Non-pigmented ciliary epithelial cell (primary cell): ENCODE measurements around the gene TNS1.

Experiments used
- DNase-seq: peaks from one replicate; pipeline ENCODE4 v3.0.0-alpha.2; 2010; ENCODE audit warnings: low read depth

Gene TNS1

DNA sequence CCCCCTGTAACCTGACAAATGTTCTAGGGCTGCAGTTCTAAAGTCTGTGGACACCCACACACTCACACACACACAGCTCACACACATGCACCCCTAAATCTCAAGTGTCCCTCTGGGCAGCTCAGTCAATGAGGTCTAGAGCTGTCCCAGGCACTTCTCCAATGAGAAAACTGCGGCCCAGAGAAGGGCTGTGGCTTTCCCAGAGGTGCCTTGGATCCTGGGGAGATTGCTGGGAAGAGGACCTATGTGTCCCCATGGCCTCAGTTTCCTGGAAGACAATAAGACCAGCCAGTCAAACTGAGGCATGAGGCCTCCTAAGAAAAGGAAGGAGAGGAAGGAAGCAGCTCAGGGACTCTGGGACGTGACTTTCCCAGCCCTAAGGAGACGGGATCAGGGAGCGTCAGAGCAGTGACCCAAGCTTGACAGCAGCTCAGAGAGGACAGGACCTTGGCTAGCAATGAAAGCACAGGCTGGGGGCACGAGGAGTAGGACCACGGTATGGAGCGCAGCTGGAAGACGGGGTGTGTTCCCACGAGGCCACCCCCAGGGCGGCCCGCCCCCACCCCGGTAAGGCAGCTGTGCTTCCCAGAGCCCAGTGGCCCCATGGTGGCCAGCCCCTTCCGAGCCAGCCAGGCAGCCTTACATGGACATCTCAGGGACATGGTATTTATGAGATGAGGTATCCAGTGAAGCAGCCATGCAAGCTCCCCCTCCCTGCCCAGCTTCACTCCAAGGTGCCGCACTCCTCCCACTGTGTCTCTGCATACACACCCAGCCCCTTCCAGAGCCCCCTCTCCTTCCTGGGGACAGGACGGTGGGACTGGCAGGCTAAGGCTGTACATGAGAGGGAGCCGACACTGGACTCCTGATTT is 46.0 kb downstream of the TNS1 start:
- no peak for DNase-seq

DNA sequence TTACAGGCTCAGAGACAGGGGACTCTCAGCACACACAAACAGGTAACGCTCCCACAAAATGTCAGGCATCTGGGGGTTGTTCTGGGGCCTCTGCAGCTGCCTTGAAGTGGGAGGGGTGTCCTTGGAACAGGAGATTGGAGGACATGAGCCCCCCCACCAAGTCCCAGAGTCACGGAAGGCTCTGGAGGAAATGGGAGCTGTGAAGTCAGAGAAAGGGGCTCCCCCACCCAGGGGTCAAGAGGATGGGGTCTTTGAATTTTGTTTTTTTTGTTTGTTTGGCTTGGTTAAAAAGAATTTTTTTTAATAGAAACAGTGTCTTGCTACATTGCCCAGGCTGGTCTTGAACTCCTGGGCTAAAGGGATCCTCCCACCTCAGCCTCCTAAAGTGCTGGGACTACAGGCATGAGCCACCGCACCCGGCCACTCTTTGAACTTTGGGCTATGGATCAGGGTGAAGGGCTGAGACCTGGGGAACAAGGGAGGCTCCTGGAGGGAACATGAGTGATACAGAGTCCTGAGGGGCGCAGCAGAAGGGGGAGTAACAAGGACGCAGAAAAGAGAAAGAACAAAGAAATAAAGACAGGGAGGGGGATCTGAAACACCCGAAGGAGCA is 46.8 kb downstream of the TNS1 start:
- no peak for DNase-seq

DNA sequence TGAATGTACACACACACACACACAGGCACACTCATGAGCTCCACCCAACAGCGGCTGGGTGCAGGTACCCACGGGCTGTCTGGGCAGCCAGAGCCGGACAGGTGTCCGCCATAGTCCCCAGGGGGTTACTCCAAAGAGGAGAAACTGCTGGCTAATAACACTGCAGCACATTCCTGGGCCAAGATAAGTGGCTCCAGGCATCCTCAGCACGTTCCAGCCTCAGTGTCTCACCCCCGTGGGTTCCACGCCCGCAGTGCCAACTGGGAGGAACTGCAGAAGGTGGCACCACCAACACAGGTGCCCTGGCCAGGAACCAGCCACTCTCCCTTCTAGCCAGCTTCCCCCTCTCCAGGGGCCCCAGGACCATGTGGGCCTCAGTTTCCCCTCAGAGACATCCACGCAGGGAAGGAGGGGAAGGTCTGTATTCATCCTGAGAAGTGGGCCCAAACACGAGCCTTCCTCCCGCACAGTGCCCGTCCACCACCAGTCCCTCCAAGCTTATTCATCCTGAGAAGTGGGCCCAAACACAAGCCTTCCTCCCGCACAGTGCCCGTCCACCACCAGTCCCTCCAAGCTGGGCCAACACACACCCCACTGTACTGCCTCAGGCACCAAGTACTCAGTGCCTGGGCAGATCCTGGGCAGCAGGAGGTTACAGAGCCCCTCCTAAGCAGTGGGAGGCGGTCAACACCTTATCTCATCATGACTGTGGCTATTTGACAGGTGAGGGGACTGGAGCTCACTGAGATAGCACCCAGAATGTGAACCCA is 47.6 kb downstream of the TNS1 start:
- DNase-seq, result no peak

DNA sequence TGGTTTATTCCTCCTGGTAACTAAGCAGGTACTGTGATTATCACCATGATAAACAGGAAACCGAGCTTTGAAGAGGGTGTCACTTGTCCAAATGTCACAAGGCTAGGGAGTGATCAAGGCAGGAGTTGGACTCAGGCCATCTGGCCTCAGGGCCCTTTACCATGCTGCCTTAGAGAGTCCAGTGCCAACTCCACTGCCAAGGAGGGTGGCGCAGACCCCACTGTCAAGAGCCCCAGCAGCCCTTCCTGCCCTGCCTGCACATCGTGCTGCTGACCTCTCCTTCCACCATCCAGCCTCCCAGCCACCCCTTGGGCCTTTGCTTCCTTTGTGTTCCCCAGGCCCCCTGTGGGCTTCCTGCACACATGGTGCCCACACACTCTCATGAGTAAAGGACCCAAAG is 48.3 kb downstream of the TNS1 start:
- DNase-seq, result no peak

DNA sequence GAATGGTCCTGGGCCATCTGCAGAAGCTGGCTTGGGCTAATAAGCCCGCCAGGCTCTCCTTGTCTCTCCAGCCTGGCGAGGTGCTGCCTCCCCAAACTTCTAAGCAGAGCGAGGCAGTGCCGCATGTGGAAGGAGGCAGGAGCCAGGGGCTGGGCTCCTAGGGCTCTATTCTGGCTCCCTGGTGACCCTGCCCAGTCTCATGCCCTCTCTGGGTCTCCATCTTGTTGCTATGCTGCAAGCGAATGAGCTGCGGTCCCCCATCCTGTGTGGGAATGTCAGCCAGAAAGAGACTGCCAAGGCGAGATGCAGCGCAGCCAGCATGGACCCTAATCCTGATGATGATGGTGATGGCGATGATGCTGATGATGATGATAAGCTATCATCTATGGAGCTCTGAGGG is 48.7 kb downstream of the TNS1 start:
- DNase-seq, result no peak

DNA sequence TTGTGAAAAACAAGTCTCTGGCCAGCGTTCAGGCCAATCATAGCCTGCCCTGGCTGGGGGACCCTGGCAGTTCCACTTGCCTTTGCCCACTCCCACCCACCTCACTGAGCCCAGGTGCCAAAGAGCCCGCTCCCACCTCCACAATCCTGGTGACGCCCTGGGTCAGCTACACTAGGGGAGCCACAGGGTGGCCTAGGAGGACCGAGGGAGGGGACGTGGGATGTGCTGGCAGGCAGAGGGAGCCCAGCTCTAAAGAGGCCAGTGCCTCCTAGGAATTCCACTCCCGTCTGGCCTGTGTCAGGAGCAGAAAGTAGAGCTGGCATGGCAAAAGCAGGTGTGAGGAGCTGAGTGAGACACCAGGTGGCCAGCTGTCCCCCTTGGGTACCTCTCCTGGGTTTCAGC is 49.3 kb downstream of the TNS1 start:
- DNase-seq, result no peak

DNA sequence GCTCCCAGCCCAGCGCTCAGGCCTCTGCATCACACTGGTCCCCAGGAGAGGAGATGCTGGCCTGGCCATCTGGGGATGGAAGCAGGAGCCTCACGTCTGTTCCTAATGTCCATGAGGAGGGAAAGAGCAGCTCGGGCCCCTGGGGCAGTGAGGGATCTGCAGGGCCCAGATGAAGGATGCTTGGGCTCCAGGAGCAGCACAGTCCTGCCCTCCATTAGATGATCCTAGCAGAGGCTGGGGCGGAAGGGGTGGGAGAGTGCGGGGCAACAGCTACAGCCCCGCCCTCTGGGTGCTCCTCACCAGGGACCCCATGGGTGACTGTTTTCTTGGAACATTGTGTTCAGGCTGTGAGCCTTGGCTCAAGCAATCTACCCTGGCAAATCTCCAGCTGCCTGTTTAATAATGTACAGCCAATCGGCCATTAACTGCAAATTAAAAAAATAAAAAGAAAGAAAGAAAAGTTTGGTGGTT is 49.7 kb downstream of the TNS1 start:
- no peak for DNase-seq

DNA sequence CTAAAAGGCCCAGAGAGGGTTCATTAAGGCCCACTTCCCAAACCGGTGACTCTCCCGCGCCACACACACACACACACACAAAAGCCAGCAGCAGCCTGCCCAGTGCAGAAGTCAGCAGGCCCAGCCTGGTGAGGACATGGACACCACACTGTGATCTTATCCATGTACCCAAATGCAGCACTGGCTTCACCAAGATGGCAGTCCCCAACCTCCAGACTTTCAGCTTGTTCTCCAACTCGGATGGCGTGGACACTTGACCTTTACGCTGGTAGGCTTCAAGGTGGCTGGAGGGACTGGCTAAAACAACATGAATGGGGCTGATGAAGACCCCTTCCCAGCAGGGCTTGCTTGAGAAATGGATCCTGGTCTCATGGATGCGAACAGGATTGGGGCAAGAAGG is 50.4 kb downstream of the TNS1 start:
- no peak for DNase-seq

DNA sequence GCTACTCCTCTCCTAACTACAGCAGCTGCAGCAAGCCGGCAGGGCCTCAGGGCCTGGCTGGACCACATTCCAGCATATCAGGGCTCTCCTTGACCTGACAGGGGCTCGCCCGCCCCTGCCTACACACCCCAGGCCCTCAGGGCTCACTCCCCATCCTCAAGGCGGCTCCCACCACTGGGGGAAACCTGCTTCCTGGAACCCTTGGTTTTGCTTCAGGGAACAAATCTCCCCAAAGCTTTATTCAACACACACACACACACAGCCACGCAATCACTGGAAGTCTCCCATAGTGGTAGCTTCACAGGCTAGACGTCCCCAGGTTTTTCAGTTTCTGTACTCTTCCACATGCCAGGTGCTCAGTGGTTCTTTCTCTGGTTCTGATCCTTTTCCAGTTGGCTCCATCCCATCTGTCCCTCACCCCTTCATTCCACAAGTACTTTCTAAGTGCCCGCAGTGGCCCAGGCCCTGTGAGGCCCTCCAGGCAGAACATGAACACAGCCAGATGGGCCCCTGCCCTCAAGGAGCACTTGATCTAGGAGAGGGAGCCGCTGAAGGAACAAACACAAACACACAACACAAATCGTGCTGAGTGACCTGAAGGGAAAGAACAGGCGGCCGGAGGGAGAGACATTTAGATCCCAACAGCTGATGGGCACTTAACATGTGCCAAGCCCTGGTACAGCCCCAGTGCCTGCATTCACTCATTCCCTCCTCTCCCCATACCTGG is 51.1 kb downstream of the TNS1 start:
- DNase-seq, result no peak

DNA sequence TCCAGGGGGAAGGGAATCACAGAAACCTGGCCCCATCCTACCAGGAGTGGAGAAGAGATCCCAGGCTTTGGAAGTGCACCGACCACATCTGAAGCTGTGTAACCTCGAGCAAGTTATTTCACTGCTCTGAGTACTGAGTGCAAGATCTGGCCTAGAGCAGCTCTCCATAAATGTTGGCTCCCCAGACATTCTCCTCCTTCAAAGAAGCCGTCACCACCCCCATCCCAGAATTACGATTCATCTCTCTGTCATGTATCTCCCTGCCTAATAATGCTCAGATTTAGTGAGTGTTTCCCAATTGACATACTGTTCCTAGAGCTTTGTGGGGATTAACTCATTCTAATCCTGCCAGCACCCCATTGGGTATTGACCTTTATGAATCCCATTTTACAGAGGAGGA is 51.7 kb downstream of the TNS1 start:
- DNase-seq, result no peak

DNA sequence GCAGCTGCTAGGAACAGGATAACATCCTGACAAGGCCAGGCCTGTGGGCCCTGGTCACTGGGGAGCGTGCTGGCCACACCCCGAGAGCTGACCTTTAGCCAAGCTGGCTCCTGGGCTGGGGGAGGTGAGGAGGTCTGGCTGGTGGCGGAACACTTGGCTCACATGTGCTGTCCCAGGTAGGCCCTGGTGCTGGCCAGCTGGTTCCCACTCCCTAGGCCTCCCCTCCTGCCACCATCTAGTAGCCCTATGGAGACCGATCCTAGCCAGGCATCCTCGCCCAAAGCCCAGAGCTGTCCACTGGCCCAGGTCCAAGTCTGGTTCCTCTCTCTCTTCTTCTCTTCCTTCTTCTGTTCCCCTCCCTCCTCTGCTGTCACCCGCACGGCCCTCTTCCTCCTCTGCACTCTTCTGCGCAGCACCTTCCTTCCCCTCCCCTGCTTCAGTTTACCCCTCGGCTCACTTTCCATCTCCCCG is 52.4 kb downstream of the TNS1 start:
- no peak for DNase-seq

DNA sequence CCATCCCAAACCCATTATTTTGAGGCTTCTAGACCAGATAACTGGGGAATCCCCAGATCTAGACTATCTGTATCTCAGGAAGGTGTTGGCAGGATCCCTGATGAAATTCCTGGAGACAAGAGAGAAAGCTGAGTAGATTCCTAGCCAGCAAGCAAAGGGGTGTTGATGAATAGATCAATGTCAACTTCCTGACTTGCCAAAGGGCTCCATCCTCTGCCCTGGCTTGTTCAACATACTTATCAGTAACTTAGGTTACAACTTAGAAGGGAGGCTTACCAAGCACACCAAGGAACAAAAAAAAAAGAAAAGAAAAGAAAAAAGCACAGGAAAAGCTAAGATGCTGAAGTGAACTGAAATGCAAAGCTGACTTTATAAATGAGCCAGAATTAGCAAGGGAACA is 53.3 kb downstream of the TNS1 start:
- no peak for DNase-seq

DNA sequence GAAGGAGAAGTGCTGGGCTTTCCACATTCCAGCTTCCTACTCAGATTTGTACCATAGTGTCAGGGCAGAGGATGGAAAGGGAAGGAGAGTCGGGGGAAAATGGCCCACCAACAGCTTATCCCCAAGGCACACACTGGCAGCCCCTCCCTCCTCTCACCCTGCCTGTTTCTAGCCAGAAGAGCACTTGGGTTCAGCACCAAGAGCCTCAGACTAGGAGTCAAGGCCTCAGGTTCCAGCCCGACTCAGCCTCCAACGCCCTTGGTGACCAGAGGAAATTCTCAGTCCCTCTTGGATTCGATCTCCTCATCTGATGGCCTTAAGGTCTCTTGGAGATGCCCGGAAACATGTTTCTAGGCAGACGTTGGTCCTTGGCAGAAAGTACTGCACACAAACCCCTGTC is 53.9 kb downstream of the TNS1 start:
- no peak for DNase-seq

DNA sequence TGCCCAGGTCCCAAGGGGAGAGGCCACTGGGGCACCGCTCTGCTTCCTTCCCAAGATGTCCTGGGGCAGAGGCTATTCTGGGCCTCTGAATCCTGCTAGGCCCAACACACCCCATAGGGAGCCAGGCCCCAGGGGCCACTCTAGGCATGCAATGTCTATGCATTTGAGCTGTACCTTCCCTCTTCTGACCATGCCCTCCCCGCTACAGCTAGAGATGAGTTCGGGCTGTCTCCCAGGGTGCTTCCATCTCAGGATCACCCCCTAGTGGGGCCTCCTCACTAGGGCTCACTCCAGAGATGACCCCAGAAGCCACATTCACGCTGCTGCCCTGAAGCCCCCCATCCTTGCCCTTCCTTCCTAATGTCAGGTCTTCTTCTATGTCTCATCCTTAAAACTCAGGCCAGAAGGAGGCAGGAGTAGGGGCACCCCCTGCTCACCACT is 54.4 kb downstream of the TNS1 start:
- no peak for DNase-seq

DNA sequence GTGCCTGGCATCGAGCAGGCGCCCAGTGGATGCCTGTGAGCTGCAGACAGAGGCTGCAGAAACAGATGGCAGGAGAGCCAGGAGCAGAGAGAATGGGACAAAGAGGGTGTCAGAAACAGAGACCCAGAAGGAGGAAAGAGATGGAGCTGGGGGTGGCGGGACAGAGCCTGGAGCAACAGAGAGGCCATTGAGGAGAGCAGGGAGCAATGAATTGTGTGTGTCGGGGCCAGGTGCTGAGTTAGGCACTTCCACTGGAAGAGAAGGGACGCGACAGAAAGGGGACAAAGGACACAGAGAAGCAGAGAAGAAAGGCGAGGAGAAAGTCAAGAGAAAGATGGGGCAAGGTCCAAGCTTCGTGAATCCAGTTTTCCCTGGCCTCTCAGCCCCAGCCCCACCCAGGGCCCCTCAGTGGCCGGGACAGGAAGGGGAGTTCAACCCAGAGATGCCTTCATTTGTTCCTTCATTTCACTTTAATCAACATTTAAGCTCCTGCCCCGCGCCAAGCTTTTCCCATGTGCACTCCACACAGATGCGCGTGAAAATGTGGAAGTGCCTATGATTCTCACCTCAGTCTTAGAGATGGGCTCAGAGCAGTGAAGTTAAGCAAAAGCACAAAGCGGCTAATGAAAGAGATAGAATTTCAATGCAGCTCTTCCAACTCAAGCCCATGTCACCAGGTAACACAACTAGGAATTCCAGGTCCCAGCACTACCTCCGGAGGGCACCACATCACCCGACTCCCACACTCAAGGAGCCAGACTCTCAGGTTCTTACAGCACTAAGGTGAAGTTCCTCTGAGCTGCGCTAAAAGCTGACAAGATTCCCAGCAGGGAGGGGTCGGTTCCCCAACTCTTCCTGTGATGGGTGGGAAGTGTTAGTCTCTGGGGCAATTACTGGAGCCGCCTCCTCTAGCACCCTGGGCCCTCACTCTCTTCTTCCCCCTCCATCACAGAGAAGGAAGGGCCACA is 55.1 kb downstream of the TNS1 start:
- no peak for DNase-seq

DNA sequence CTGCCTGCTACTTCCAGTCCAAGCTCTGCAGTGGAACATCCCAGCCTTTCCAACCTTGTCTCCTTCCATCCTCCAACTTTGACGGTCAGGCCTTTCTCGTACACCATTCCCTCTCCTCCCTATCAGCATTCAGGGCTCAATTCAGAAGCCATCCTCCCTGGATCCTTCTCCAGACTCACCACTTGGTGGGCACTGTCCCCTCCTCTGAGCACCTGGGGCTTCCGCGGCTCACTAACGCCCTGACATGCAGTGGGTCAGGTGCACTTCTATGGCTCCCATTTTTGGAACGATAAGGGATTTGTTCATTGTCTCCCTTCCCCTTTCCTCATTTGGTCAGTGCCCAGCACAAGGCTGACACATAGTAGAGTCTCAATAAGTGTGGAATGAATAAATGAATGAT is 56.7 kb downstream of the TNS1 start:
- DNase-seq, result no peak

DNA sequence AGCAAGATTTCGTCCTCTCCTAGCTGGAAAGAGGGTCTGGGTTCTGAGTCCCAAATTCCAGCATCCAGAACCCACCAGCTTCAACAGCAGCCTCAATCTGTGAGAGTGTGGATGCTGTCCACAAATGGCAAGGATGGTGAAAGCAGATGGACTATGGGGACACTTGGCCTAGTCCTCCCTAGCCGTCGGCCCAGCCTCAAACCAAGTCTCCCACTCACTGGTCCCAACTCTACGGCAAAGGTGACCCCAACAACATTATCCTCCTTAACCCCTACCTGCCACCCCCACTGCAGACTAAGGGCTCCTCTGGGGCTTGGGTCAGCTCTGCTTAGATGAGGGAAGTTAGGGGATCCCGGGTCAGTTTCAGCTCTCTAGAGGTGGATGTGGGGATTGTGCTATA is 57.3 kb downstream of the TNS1 start:
- DNase-seq, result no peak

DNA sequence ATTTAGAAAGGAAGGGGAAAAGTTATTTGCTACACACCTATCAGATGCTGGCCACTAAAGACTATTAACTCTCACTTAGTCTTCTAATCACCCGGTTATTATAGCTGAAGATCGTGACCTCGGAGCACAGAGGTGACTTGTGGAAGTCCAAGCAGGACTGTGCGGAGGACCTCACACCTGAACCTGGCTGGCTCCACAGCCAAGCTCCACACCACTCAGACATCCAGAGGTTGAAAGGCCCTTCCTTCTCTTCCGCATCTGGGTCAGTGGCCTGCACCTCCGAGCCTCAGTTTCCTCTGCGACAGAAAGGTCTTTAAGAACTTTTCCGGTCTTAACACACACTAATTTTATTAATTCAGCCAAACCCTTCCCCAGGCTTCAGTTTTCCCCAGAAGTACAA is 57.9 kb downstream of the TNS1 start:
- DNase-seq, result no peak

DNA sequence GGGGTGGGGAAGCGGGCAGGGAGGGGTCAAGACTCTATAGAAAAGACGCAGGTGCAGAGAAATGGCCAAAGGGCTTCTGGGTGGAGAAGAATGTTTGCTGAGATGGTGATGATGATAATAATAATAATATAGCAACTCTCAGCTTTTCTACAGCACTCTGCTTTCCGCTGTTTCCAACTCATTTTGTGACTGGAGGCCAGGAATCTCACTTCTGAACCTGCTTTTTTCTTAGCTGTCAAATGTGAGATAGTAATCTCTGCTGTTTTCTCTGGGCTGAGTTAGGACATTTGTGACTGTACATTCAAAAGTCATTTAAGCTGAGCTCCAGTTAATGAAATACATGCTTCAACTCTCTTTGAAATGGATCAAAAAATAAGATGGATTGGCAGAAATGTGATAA is 58.4 kb downstream of the TNS1 start:
- DNase-seq, result no peak

DNA sequence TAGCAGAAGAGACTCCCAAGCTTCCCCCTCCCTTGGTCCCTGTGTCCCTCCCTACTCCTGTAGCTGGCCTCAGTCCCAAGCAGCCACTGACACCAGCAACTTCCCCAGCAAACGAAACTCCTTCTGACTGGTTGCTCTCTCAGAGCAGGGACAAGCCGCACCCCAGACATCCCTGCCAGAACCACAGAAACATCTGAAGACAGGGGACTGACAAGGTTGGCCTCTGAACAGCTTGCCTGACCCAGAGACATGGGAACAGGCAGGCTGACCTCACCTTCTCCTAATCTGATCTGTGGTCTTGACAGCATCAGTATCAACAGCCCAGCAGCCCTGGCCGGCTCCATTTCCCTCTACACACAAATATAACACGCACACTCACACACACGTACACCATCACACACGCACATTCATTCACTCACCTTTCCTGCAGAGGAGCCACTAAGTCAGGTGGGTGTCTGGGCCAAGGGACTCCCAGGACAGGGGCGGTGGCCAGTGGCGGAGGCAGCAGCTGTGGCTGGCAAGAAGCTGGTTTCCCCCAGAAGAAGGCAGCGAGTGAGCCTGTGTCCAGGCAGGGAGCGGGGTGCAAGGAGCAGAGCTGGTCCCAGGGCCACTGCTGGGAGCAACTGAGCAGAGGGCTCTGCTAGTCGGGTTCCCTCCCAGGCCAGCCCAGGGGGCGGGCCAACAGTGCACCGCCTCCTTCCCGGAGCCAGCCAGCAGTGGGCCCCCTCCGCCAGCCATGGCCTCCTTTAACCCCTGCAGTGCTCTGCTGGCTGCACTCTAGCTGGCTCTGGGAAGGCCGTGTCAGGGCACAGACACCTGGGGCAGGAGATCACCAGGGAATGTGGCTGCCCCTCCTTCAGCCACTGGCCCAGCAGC is 59.1 kb downstream of the TNS1 start:
- DNase-seq, result no peak
